IMR-90 (cell line): Measurements from ENCODE around the gene ADGRV1. TPM values are rescaled to one million over a fixed set of nuclear protein-coding genes. Genes with fewer than 3 reads are reported as not detected.

Experiments
- ATAC-seq: fragments of 200-7000 bp; cut with Tn5 transposase; 2 replicates; pipeline ENCODE4 v1.9.1; 2020; ENCODE audit warnings: low read depth, mild to moderate bottlenecking, moderate library complexity
- BruUV-seq: library from RNA; stranded (reverse); fragments of 400-500 nt; replicated peaks from 2 replicates; lab custom pipeline; 2021; lab: Mats Ljungman, UMichigan
- CTCF ChIA-PET: fragments of 300-600 bp; formaldehyde crosslinking; extraction: SDS; loops from one replicate; lab custom pipeline; 2021; ENCODE audit warnings: antibody characterized with exemption; lab: Yijun Ruan, JAX
- POLR2A ChIA-PET: fragments of 300-600 bp; sonication (Branson Sonifier 250); formaldehyde crosslinking; loops from one replicate; lab custom pipeline; 2022; ENCODE audit warnings: antibody characterized with exemption; ENCODE audit not compliant: unreplicated experiment; lab: Charles Lee
- DNase-seq: peaks from one replicate; pipeline ENCODE4 v3.0.0; 2013
- H2AFZ ChIP-seq: replicated peaks from 2 replicates; pipeline ENCODE3; 2013; ENCODE audit warnings: low read length, mild to moderate bottlenecking; ENCODE audit not compliant: poor library complexity
- H2AK5ac ChIP-seq: 2 replicates; pipeline ENCODE4 v1.6.1; 2013; ENCODE audit warnings: low read depth, low read length, inconsistent platforms
- H2AK9ac ChIP-seq: replicated peaks from 2 replicates; pipeline ENCODE3; 2013; ENCODE audit warnings: mild to moderate bottlenecking, low read depth, low read length, moderate library complexity; ENCODE audit not compliant: poor library complexity
- H2BK120ac ChIP-seq: 2 replicates; pipeline ENCODE4 v1.6.1; 2013; ENCODE audit warnings: low read depth, low read length, inconsistent platforms
- H2BK15ac ChIP-seq: 3 replicates; pipeline ENCODE4 v1.6.1; 2013; ENCODE audit warnings: low read depth, low read length, inconsistent platforms
- H2BK20ac ChIP-seq: 2 replicates; pipeline ENCODE4 v1.6.1; 2013; ENCODE audit warnings: low read depth, mild to moderate bottlenecking, inconsistent platforms, low read length, moderate library complexity
- H2BK5ac ChIP-seq: 2 replicates; pipeline ENCODE4 v1.6.1; 2013; ENCODE audit warnings: mild to moderate bottlenecking, low read depth, low read length, inconsistent platforms; ENCODE audit not compliant: poor library complexity, severe bottlenecking
- H3K14ac ChIP-seq: replicated peaks from 2 replicates; pipeline ENCODE4 v1.6.1; 2013; ENCODE audit warnings: low read depth, low read length, inconsistent platforms
- H3K18ac ChIP-seq: 2 replicates; pipeline ENCODE4 v1.6.1; 2013; ENCODE audit warnings: low read depth, low read length, control low read depth
- H3K23ac ChIP-seq: 2 replicates; pipeline ENCODE4 v1.6.1; 2013; ENCODE audit warnings: low read depth, low read length, inconsistent platforms
- H3K27ac ChIP-seq: 2 replicates; pipeline ENCODE4 v1.5.1; 2013; ENCODE audit warnings: mild to moderate bottlenecking, control low read depth, low read length; ENCODE audit not compliant: insufficient read depth
- H3K27me3 ChIP-seq: 2 replicates; pipeline ENCODE4 v1.6.1; 2013; ENCODE audit warnings: low read length; ENCODE audit not compliant: control insufficient read depth, insufficient read depth
- H3K36me3 ChIP-seq: 2 replicates; pipeline ENCODE4 v1.6.1; 2013; ENCODE audit warnings: low read length, mixed read lengths; ENCODE audit not compliant: control insufficient read depth, insufficient read depth
- H3K4ac ChIP-seq: 2 replicates; pipeline ENCODE4 v1.6.1; 2013; ENCODE audit warnings: low read depth, low read length, inconsistent platforms
- H3K4me1 ChIP-seq: 2 replicates; pipeline ENCODE4 v1.6.1; 2013; ENCODE audit warnings: low read length, mixed read lengths; ENCODE audit not compliant: control insufficient read depth, insufficient read depth
- H3K4me2 ChIP-seq: 2 replicates; pipeline ENCODE4 v1.6.1; 2013; ENCODE audit warnings: low read depth, mild to moderate bottlenecking, control low read depth, low read length, moderate library complexity
- H3K4me3 ChIP-seq: 2 replicates; pipeline ENCODE4 v1.5.1; 2013; ENCODE audit warnings: low read depth, mild to moderate bottlenecking, control low read depth, low read length, moderate library complexity; ENCODE audit not compliant: insufficient read depth
- H3K56ac ChIP-seq: 2 replicates; pipeline ENCODE4 v1.6.1; 2013; ENCODE audit warnings: low read length, inconsistent platforms; ENCODE audit not compliant: insufficient read depth; ENCODE audit errors: extremely low read depth
- H3K79me1 ChIP-seq, 2 experiments: 2 replicates each; pipeline ENCODE4 v1.6.1; 2013; ENCODE audit warnings: low read length in 2 of 2, inconsistent platforms in 1 of 2, low read depth in 1 of 2
- H3K9ac ChIP-seq: 2 replicates; pipeline ENCODE4 v1.6.1; 2013; ENCODE audit warnings: low read depth, low read length, control low read depth
- H3K9me1 ChIP-seq: 2 replicates; pipeline ENCODE4 v1.6.1; 2013; ENCODE audit warnings: low read length, inconsistent platforms; ENCODE audit not compliant: insufficient read depth
- H3K9me3 ChIP-seq: 2 replicates; pipeline ENCODE4 v1.6.1; 2013; ENCODE audit warnings: low read length; ENCODE audit not compliant: control insufficient read depth, insufficient read depth
- H4K20me1 ChIP-seq: 2 replicates; pipeline ENCODE4 v1.6.1; 2013; ENCODE audit warnings: low read length, inconsistent platforms; ENCODE audit not compliant: insufficient read depth
- H4K5ac ChIP-seq: 2 replicates; pipeline ENCODE4 v1.6.1; 2013; ENCODE audit warnings: mild to moderate bottlenecking, low read depth, low read length, control low read depth
- H4K8ac ChIP-seq, 2 experiments: 2 replicates each; pipeline ENCODE4 v1.6.1; 2013; ENCODE audit warnings: low read depth in 2 of 2, low read length in 2 of 2, control low read depth in 1 of 2, inconsistent platforms in 1 of 2
- H4K91ac ChIP-seq: 2 replicates; pipeline ENCODE4 v1.6.1; 2013; ENCODE audit warnings: low read depth, low read length, inconsistent platforms; ENCODE audit not compliant: insufficient read depth
- BHLHE40 ChIP-seq: fragments of 150-350 bp; IDR thresholded peaks from 2 replicates; pipeline ENCODE4 v1.6.1; 2016; ENCODE audit warnings: mild to moderate bottlenecking, low read depth, low read length
- MAFK ChIP-seq: IDR thresholded peaks from 2 replicates; pipeline ENCODE4 v1.6.1; 2012; ENCODE audit warnings: low read depth, low read length, improper control_type of control experiment
- NFE2L2 ChIP-seq: fragments of 150-350 bp; IDR thresholded peaks from 2 replicates; pipeline ENCODE4 v1.6.1; 2016; ENCODE audit warnings: low read depth, mild to moderate bottlenecking, low read length
- POLR2A ChIP-seq: IDR thresholded peaks from 2 replicates; pipeline ENCODE4 v1.6.1; 2012; ENCODE audit warnings: mild to moderate bottlenecking, low read depth, low read length
- RAD21 ChIP-seq: IDR thresholded peaks from 2 replicates; pipeline ENCODE4 v1.6.1; 2012; ENCODE audit warnings: low read length, improper control_type of control experiment
- RFX5 ChIP-seq: IDR thresholded peaks from 2 replicates; pipeline ENCODE4 v1.8.0; 2012; ENCODE audit warnings: low read depth, mild to moderate bottlenecking, low read length, moderate library complexity
- WGBS, 2 experiments: methylation state at CpG; one replicate each; pipeline versions ENCODE4 v1.1.5 to v1.1.7; 2013; ENCODE audit warnings: missing lambda C conversion rate in 2 of 2; ENCODE audit not compliant: insufficient read length in 1 of 2; ENCODE audit errors: extremely low coverage in 2 of 2; 5-methylcytosine and 5-hydroxymethylcytosine counted together
- dilution Hi-C: fragments of 300-500 bp; cut with HindIII; formaldehyde crosslinking; loops from one replicate; pipeline ENCODE4 v1.14.3; 2018; ENCODE audit warnings: low sequenced_read_pairs; ENCODE audit not compliant: unreplicated experiment
- in situ Hi-C: fragments of 300-500 bp; cut with MboI; formaldehyde crosslinking; loops from 3 replicates; pipeline ENCODE4 v1.14.3; 2019; ENCODE audit warnings: low sequenced_read_pairs, inconsistent platforms, mixed read lengths
- intact Hi-C: fragments of 100-400 bp; cut with micrococcal nuclease; formaldehyde crosslinking; loops from 2 replicates; pipeline ENCODE4 v1.10.0; 2022
- polyA plus RNA-seq, 3 experiments: library from polyadenylated mRNA; depleted of rRNA; stranded (reverse); fragments of >200 nt; gene quantifications; 2 replicates each; pipeline ENCODE4 v1.2.3, GENCODE V29; 2012; ENCODE audit warnings: low replicate concordance in 1 of 3
- total RNA-seq: library from RNA; depleted of rRNA; stranded (reverse); fragments of >200 nt; gene quantifications from 2 replicates; pipeline ENCODE4 v1.2.3, GENCODE V29; 2012

ADGRV1 gene
- total and polyA plus RNA-seq, 2 of the 4 experiments (the other 2 are of a cell fraction): under 0.01 TPM; not detected in 1

GRCh38 chr5:91150234-91150633 is 591.6 kb downstream of the ADGRV1 start:
- Histone ChIP-seq H3K56ac (no peak overlapping the region), H4K91ac (no peak overlapping the region), H2BK20ac (no peak overlapping the region), H3K18ac (no peak overlapping the region), H3K14ac (no peak overlapping the region), H2BK120ac (no peak overlapping the region), H3K4me3 (no peak overlapping the region), H3K79me1 (no peaks in the 10 kb centered on the region), H3K4me2 (no peak overlapping the region), H3K23ac (no peak overlapping the region), H3K9me1 (no peaks in the 10 kb centered on the region), H2AK5ac (no peak overlapping the region), H3K36me3 (no peaks in the 10 kb centered on the region), H3K4me1 (no peaks in the 10 kb centered on the region; the same call in none of the 2 replicates), H3K27ac (no peak overlapping the region), H2AK9ac (no peak overlapping the region), H3K4ac (no peak overlapping the region), H3K9ac (no peak overlapping the region), H2BK5ac (no peak overlapping the region), H4K20me1 (no peaks in the 10 kb centered on the region), H2BK15ac (peak overlapping the region; percentile 30; the same call in 1 of the 3 replicates), H4K8ac (no peak overlapping the region), H3K9me3 (no peaks in the 10 kb centered on the region), H4K5ac (no peak overlapping the region), H3K27me3 (no peaks in the 10 kb centered on the region), H2AFZ (no peak overlapping the region)
- TF ChIP-seq RFX5 (no peak), MAFK (no peak), BHLHE40 (no peak), RAD21 (no peak), POLR2A (no peak), NFE2L2 (no peak)
- BruUV-seq: no TSS peak
- CTCF ChIA-PET: no interaction called here
- in situ Hi-C loops (no loop called here), dilution Hi-C loops (no loop called here), intact Hi-C loops (no loop called here)
- no CpG with 5 or more reads among the region's 1 CpG for WGBS, 2 experiments
- POLR2A ChIA-PET: no interaction called here
- DNase-seq (no peak), ATAC-seq (no peak)
